ENCODE results near the gene ANK2. TPM values are rescaled to one million over a fixed set of nuclear protein-coding genes. Genes with fewer than 3 reads are reported as not detected.

The ANK2 gene
- total and polyA plus RNA-seq, 2 of the 13 experiments (the other 11 are each of a cell fraction or from before 2014, with no cell fraction given), result 2.7 to 15.1 TPM

- in situ Hi-C loops (cut with HindIII; ENCODE audit: extremely low pct_ligation_motif_present, low pct_unique_long_range_greater_than_20kb), result no loop called here
- no TSS peak for BruUV-seq (replicated peaks)
- FAIRE-seq (no peak), DNase-seq (ENCODE audit: low spot score) (no peak), ATAC-seq (no peak)
- Histone ChIP-seq H3K4me3 (replicated peaks in 1 of 3; ENCODE audit: insufficient read depth in 1 of 3, low read depth in 2 of 3, low read length in 3 of 3) (no peak overlapping the region), H3K4me2 (ENCODE audit: low read depth, low read length) (no peak overlapping the region), H3K36me3 (replicated peaks in 1 of 2; ENCODE audit: control insufficient read depth in 1 of 2, insufficient read depth in 2 of 2, low read length in 2 of 2) (no peaks in the 10 kb centered on the region), H3K4me1 (ENCODE audit: insufficient read depth, low read length) (no peaks in the 10 kb centered on the region), H3K79me2 (ENCODE audit: insufficient read depth, low read length) (no peaks in the 10 kb centered on the region), H2AFZ (ENCODE audit: low read length) (no peak overlapping the region), H4K20me1 (ENCODE audit: insufficient read depth, low read length) (no peaks in the 10 kb centered on the region), H3K27me3 (ENCODE audit: control insufficient read depth in 1 of 2, insufficient read depth in 2 of 2, low read length in 2 of 2) (no peaks in the 10 kb centered on the region), H3K9me3 (ENCODE audit: low read length) (no peaks in the 10 kb centered on the region), H3K27ac (ENCODE audit: extremely low read length, insufficient read depth, low read length) (no peak overlapping the region), H3K9ac (ENCODE audit: insufficient read depth, low read depth, low read length) (no peak overlapping the region)
- ChIA-PET POLR2A (no interaction called here), CTCF (ENCODE audit: low intra/inter-chr PET ratio, low total read pairs) (no interaction called here)
- no peak for TF ChIP-seq ZFP37 (CRISPR knock-in tag; IDR thresholded peaks at IDR 0.05; ENCODE audit: borderline replicate concordance)
- TF ChIP-seq FOXM1 (CRISPR knock-in tag; IDR thresholded peaks at IDR 0.05), result no peak
- TF ChIP-seq HOXA9 (CRISPR knock-in tag; IDR thresholded peaks at IDR 0.05; ENCODE audit: borderline replicate concordance), result no peak
- no peak for TF ChIP-seq TAF15 (IDR thresholded peaks at IDR 0.05; ENCODE audit: low read depth, low read length, poor library complexity, severe bottlenecking)
- TF ChIP-seq ZNF83 (CRISPR knock-in tag; IDR thresholded peaks at IDR 0.05; ENCODE audit: borderline replicate concordance), result no peak
- TF ChIP-seq MAFF (IDR thresholded peaks at IDR 0.05; ENCODE audit: low read depth, low read length), result no peak
- WGBS (ENCODE audit: low lambda C conversion rate), result 46% methylated on average over 2 of the region's 2 CpGs
- intact Hi-C loops (cut with micrococcal nuclease; ENCODE audit: unreplicated experiment), result no loop called here
These were observed 172.5 kb downstream of the ANK2 start for GRCh38 chr4:113221990-113222389.

DNA sequence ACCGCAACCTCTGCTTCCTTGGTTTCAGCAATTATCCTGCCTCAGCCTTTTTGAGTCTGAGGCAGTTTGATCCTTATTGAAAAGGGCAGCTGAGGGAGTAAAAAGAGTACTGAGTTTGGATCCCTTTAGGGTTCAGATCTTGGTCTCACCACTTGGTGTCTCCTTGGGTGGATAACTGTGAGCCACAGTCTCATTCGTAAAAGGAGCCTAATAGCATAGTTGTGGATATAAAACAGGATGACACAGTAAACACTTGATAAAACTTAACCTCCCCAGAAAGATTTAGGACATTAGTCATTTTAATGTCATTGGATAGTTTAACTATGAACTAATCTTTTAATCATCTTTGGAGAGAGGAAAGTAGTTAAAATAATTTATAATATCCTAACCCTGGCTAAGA, 173.0 kb downstream of the ANK2 start:
- no peak for FAIRE-seq
- no TSS peak for BruUV-seq (replicated peaks)
- H3K27ac ChIP-seq (ENCODE audit: extremely low read length, insufficient read depth, low read length), result no peak overlapping the region
- in situ Hi-C loops (cut with HindIII; ENCODE audit: extremely low pct_ligation_motif_present, low pct_unique_long_range_greater_than_20kb) (no loop called here), intact Hi-C loops (cut with micrococcal nuclease; ENCODE audit: unreplicated experiment) (no loop called here)
- H3K9me3 ChIP-seq (ENCODE audit: low read length), result no peaks in the 10 kb centered on the region
- H3K4me3 ChIP-seq (replicated peaks in 1 of 3; ENCODE audit: insufficient read depth in 1 of 3, low read depth in 2 of 3, low read length in 3 of 3), result no peak overlapping the region
- H3K4me2 ChIP-seq (ENCODE audit: low read depth, low read length), result no peak overlapping the region
- no peak for ATAC-seq
- no peaks in the 10 kb centered on the region for H3K36me3 ChIP-seq (replicated peaks in 1 of 2; ENCODE audit: control insufficient read depth in 1 of 2, insufficient read depth in 2 of 2, low read length in 2 of 2)
- no peaks in the 10 kb centered on the region for H3K79me2 ChIP-seq (ENCODE audit: insufficient read depth, low read length)
- TF ChIP-seq, protein P1, sequence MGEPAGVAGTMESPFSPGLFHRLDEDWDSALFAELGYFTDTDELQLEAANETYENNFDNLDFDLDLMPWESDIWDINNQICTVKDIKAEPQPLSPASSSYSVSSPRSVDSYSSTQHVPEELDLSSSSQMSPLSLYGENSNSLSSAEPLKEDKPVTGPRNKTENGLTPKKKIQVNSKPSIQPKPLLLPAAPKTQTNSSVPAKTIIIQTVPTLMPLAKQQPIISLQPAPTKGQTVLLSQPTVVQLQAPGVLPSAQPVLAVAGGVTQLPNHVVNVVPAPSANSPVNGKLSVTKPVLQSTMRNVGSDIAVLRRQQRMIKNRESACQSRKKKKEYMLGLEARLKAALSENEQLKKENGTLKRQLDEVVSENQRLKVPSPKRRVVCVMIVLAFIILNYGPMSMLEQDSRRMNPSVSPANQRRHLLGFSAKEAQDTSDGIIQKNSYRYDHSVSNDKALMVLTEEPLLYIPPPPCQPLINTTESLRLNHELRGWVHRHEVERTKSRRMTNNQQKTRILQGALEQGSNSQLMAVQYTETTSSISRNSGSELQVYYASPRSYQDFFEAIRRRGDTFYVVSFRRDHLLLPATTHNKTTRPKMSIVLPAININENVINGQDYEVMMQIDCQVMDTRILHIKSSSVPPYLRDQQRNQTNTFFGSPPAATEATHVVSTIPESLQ (CRISPR knock-in tag; conservative IDR thresholded peaks at IDR 0.05), result no peak
- TF ChIP-seq, protein P2, sequence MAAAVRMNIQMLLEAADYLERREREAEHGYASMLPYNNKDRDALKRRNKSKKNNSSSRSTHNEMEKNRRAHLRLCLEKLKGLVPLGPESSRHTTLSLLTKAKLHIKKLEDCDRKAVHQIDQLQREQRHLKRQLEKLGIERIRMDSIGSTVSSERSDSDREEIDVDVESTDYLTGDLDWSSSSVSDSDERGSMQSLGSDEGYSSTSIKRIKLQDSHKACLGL (CRISPR knock-in tag; IDR thresholded peaks at IDR 0.05), result no peak
- no peak for TF ChIP-seq KLF13 (CRISPR knock-in tag; IDR thresholded peaks at IDR 0.05)
- POLR2A ChIA-PET, result no interaction called here
- H3K27me3 ChIP-seq (ENCODE audit: control insufficient read depth in 1 of 2, insufficient read depth in 2 of 2, low read length in 2 of 2), result no peaks in the 10 kb centered on the region
- H3K4me1 ChIP-seq (ENCODE audit: insufficient read depth, low read length), result no peaks in the 10 kb centered on the region
- no peak for DNase-seq (ENCODE audit: low spot score)
- 95% methylated on average over 2 of the region's 2 CpGs for WGBS (ENCODE audit: low lambda C conversion rate)
- H3K9ac ChIP-seq (ENCODE audit: insufficient read depth, low read depth, low read length), result no peak overlapping the region
- no peak overlapping the region for H2AFZ ChIP-seq (ENCODE audit: low read length)
- H4K20me1 ChIP-seq (ENCODE audit: insufficient read depth, low read length), result no peaks in the 10 kb centered on the region
- CTCF ChIA-PET (ENCODE audit: low intra/inter-chr PET ratio, low total read pairs), result no interaction called here
